Upper lobe of left lung (tissue), 6 donors: Measurements from ENCODE around the gene FOXO3. TPM values are rescaled to one million over a fixed set of nuclear protein-coding genes. Genes with fewer than 3 reads are reported as not detected.

Experiments used
- ATAC-seq, 2 donors: fragments of 200-7000 bp; cut with Tn5 transposase; one replicate each; pipeline ENCODE4 v1.9.1; 2022; ENCODE audit warnings: mild to moderate bottlenecking in 2 of 2, moderate library complexity in 2 of 2; ENCODE audit not compliant: low FRiP score in 2 of 2
- DNase-seq, 2 donors: peaks; one replicate each; pipeline ENCODE4 v3.0.0-alpha.2; 2019 to 2020
- H3K27ac ChIP-seq, 4 donors: fragments of 200-600 bp; sonication (generic); one replicate each; pipeline ENCODE4 v1.5.1; 2016 to 2019
- H3K27me3 ChIP-seq, 4 donors: fragments of 200-600 bp; sonication (generic); one replicate each; pipeline ENCODE4 v1.5.1; 2017 to 2019
- H3K36me3 ChIP-seq, 4 donors: fragments of 200-600 bp; sonication (generic); one replicate each; pipeline ENCODE4 v1.5.1; 2016 to 2019
- H3K4me1 ChIP-seq, 4 donors: fragments of 200-600 bp; sonication (generic); one replicate each; pipeline ENCODE4 v1.5.1; 2018 to 2019
- H3K4me3 ChIP-seq, 4 donors: fragments of 200-600 bp; sonication (generic); one replicate each; pipeline ENCODE4 v1.5.1; 2017 to 2019; ENCODE audit warnings: mild to moderate bottlenecking in 2 of 4, moderate library complexity in 1 of 4
- H3K9me3 ChIP-seq, 4 donors: fragments of 200-600 bp; sonication (generic); one replicate each; pipeline ENCODE4 v1.5.1; 2018 to 2019
- EP300 ChIP-seq, 4 donors: sonication (generic); formaldehyde crosslinking; IDR thresholded peaks; one replicate each; pipeline ENCODE4 v1.5.1; 2017; ENCODE audit warnings: antibody characterized with exemption in 4 of 4, control low read depth in 2 of 4
- POLR2A ChIP-seq, 4 donors: fragments of 450-650 bp; IDR thresholded peaks; one replicate each; pipeline ENCODE4 v1.5.1; 2016 to 2017; ENCODE audit warnings: antibody characterized with exemption in 4 of 4, mild to moderate bottlenecking in 2 of 4
- POLR2AphosphoS5 ChIP-seq, 2 donors: sonication (generic); formaldehyde crosslinking; IDR thresholded peaks; one replicate each; pipeline ENCODE4 v1.5.1; 2017; ENCODE audit warnings: antibody characterized with exemption in 2 of 2
- WGBS, 2 donors: methylation state at CpG; one replicate each; pipeline ENCODE4 v1.1.5; 2017 to 2018; 5-methylcytosine and 5-hydroxymethylcytosine counted together
- total RNA-seq, 6 donors: library from RNA; depleted of rRNA in 4 of 6; stranded (reverse); fragments of >200 nt in 4 of 6; gene quantifications; one replicate each; pipeline versions ENCODE4 v1.1.0 to v1.2.1, GENCODE V29; 2016 to 2021
- TF ChIP-seq, protein P1 (sequence below), 6 experiments: fragments of 450-650 bp in 4 of 6; fragments of 200-600 bp in 2 of 6; sonication (generic) in 2 of 6; IDR thresholded peaks; one replicate each; pipeline ENCODE4 v1.5.1; 2016 to 2019; ENCODE audit warnings: antibody characterized with exemption in 6 of 6
- donor health status: DM: no; HTN: no; CAD: no; lungs with moderate emphysema.
- donor health status: DM: no; HTN: yes; CAD: no; lungs with severe emphysema.

The FOXO3 gene
- total RNA-seq, 6 donors from 2014 or later: 52.6 to 101 (median 71.9) TPM

DNA sequence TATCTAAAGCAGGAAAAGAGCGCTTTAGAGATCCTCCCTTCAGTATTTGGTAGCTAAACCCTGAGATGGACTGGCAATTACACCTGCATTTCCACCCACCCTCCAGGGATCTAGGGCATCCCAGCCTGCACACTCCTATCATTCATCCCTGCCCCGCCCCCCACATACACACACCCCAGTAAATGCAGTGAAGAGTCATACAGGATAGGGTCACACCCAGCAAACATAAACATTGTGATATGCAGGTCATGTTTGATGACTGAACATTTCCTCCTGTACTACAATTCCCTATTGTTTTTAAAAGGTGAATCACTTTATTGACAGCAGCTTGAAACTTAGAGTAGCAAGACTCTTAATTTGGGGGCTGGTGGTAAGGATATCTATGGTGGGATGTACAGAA, 112.9 kb downstream of the FOXO3 start:
- H3K27ac ChIP-seq: no peak overlapping the region
- no peak for ATAC-seq
- H3K4me1 ChIP-seq: peaks cover 63 to 76% (median 70%) of the 10 kb centered on the region in 4 donors
- peaks cover 0 to 2% (median under 1%) of the 10 kb centered on the region in 4 donors for H3K36me3 ChIP-seq
- DNase-seq: no peak
- H3K9me3 ChIP-seq: no peaks in the 10 kb centered on the region
- no peaks in the 10 kb centered on the region for H3K27me3 ChIP-seq
- 50 to 63% methylated on average over 2 of the region's 2 CpGs for WGBS, 2 donors
- H3K4me3 ChIP-seq: no peak overlapping the region
- TF ChIP-seq EP300 (IDR thresholded peaks at IDR 0.05): peak in 2 of 4 donors; percentile 81 to 93
- TF ChIP-seq, protein P1, sequence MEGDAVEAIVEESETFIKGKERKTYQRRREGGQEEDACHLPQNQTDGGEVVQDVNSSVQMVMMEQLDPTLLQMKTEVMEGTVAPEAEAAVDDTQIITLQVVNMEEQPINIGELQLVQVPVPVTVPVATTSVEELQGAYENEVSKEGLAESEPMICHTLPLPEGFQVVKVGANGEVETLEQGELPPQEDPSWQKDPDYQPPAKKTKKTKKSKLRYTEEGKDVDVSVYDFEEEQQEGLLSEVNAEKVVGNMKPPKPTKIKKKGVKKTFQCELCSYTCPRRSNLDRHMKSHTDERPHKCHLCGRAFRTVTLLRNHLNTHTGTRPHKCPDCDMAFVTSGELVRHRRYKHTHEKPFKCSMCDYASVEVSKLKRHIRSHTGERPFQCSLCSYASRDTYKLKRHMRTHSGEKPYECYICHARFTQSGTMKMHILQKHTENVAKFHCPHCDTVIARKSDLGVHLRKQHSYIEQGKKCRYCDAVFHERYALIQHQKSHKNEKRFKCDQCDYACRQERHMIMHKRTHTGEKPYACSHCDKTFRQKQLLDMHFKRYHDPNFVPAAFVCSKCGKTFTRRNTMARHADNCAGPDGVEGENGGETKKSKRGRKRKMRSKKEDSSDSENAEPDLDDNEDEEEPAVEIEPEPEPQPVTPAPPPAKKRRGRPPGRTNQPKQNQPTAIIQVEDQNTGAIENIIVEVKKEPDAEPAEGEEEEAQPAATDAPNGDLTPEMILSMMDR (IDR thresholded peaks at IDR 0.05): no peak
- TF ChIP-seq POLR2A (IDR thresholded peaks at IDR 0.05): no peak
- peak; percentile 34 to 63 for TF ChIP-seq POLR2AphosphoS5 (IDR thresholded peaks at IDR 0.05)

DNA sequence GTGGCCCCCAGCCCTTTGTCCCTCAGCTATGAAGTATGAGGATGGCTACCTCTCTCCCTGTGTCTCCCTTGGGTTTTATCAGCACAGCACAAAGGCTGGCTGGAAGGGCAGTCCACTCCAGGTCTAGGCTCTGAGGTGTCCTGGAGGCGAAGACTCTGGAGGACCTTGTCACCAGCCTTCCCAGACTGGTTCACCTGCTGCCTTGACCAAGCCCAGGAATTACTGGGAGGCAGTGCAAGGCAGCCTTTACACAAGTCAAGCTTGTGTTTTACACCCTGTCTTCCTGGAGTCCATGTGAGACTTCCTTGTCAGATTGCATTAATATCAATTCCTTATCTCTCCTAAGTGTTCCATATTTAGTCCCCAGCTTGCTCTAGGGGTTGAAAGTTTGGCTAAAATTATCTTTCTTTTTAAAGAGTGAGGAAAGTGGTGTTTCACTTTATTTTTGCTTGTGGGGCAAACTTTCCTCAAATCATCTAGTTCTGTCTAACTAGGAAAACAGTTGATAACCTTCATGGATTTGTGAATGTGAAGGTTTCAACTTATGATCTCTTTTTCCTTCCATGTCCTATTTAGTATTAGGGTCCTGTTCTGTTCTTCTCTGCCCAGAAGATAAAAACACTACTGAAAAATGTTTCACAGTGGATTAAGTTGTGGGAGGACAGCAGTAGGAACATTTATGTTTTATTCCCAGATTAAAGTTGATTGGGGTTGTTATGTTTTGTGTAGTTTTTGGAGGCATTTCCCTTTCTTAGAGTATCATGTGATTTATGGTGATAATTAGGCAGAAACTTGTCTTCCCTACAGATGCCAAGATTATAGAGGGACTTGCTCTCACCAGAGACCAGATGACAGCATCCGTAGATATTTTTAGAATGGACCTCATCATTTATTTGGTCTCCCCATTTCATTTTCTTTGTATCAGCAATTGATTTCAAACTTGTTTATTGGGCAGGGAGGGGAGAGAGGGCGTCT, 114.8 kb downstream of the FOXO3 start:
- TF ChIP-seq EP300 (IDR thresholded peaks at IDR 0.05): no peak
- no peak for TF ChIP-seq POLR2A (IDR thresholded peaks at IDR 0.05)
- TF ChIP-seq, protein P1 (IDR thresholded peaks at IDR 0.05): no peak
- TF ChIP-seq POLR2AphosphoS5 (IDR thresholded peaks at IDR 0.05): no peak
- Histone ChIP-seq H3K27ac (peak overlapping the region in 3 of 4 donors; percentile 9 to 59 (median 14)), H3K4me1 (peaks cover 57 to 68% (median 64%) of the 10 kb centered on the region in 4 donors), H3K36me3 (peaks cover 0 to 12% (median 3%) of the 10 kb centered on the region in 4 donors), H3K4me3 (no peak overlapping the region), H3K27me3 (no peaks in the 10 kb centered on the region), H3K9me3 (no peaks in the 10 kb centered on the region)
- DNase-seq (no peak), ATAC-seq (no peak)
- WGBS, 2 donors: 57 to 82% methylated on average over 2 to 3 of the region's 3 CpGs

DNA sequence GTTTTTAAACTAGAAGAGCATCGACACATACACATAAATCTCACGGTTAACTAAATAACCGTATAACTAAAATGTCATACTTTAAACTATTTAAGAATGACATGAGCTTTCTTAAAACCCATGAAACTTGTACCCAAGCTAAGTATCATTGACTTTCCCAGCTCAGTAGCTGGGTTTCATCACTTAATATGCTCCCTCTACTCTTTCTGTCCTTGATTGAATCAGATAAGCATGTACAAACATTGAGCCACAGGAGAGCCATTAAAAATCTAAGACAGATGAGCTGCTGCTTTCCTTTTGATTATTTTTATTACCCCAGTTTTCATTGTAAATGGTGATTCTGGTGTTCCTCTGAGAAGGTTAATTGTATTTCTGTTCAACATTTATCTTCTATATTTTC, 115.8 kb downstream of the FOXO3 start:
- no peak for DNase-seq
- TF ChIP-seq POLR2AphosphoS5 (IDR thresholded peaks at IDR 0.05): no peak
- no peak for TF ChIP-seq EP300 (IDR thresholded peaks at IDR 0.05)
- TF ChIP-seq, protein P1 (IDR thresholded peaks at IDR 0.05): no peak
- TF ChIP-seq POLR2A (IDR thresholded peaks at IDR 0.05): no peak
- no peak overlapping the region for H3K4me3 ChIP-seq
- no peaks in the 10 kb centered on the region for H3K9me3 ChIP-seq
- WGBS, 2 donors: 81 to 85% methylated on average over 3 of the region's 3 CpGs
- peaks cover 52 to 58% (median 56%) of the 10 kb centered on the region in 4 donors for H3K4me1 ChIP-seq
- ATAC-seq: no peak
- H3K27ac ChIP-seq: peak overlapping the region in 2 of 4 donors; percentile 18 to 30
- no peaks in the 10 kb centered on the region for H3K27me3 ChIP-seq
- H3K36me3 ChIP-seq: peaks cover 0 to 16% (median 3%) of the 10 kb centered on the region in 4 donors

DNA sequence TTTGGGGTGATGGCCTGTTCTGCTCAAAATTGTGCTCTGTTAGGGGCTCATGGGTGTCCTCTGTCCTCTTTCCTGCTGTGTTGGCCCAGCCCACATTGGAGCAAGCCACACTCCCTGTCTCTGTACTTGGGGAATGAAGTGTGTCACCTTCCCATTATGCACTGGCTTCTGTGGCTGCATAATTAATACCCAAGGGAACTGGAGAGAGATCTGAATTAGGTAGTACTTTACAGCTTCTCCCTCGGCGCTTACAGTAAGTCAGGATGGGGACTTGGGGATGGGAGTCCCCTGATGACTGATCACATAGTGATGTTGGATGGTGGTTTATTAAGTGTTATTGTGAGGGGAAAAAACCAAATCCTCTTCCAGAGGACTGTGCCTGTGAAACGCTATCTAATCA, 116.6 kb downstream of the FOXO3 start:
- Histone ChIP-seq H3K27me3 (no peaks in the 10 kb centered on the region), H3K4me1 (peaks cover 47 to 52% (median 50%) of the 10 kb centered on the region in 4 donors), H3K4me3 (no peak overlapping the region), H3K9me3 (no peaks in the 10 kb centered on the region), H3K36me3 (peaks cover 0 to 16% (median 1%) of the 10 kb centered on the region in 4 donors), H3K27ac (peak overlapping the region in 2 of 4 donors; percentile 18 to 30)
- TF ChIP-seq POLR2A (IDR thresholded peaks at IDR 0.05): no peak
- TF ChIP-seq POLR2AphosphoS5 (IDR thresholded peaks at IDR 0.05): no peak
- TF ChIP-seq EP300 (IDR thresholded peaks at IDR 0.05): no peak
- TF ChIP-seq, protein P1 (IDR thresholded peaks at IDR 0.05): no peak
- 83 to 87% methylated on average over 3 of the region's 3 CpGs for WGBS, 2 donors
- ATAC-seq (no peak), DNase-seq (no peak)
